IMR-90 (cell line): ENCODE data around the gene NAPB. TPM values are rescaled to one million over a fixed set of nuclear protein-coding genes. Genes with fewer than 3 reads are reported as not detected.

ENCODE experiments used
- ATAC-seq: fragments of 200-7000 bp; cut with Tn5 transposase; 2 replicates; pipeline ENCODE4 v1.9.1; 2020; ENCODE audit warnings: low read depth, mild to moderate bottlenecking, moderate library complexity
- BruUV-seq: library from RNA; stranded (reverse); fragments of 400-500 nt; replicated peaks from 2 replicates; lab custom pipeline; 2021; lab: Mats Ljungman, UMichigan
- CTCF ChIA-PET: fragments of 300-600 bp; formaldehyde crosslinking; extraction: SDS; loops from one replicate; lab custom pipeline; 2021; ENCODE audit warnings: antibody characterized with exemption; lab: Yijun Ruan, JAX
- POLR2A ChIA-PET: fragments of 300-600 bp; sonication (Branson Sonifier 250); formaldehyde crosslinking; loops from one replicate; lab custom pipeline; 2022; ENCODE audit warnings: antibody characterized with exemption; ENCODE audit not compliant: unreplicated experiment; lab: Charles Lee
- DNase-seq: peaks from one replicate; pipeline ENCODE4 v3.0.0; 2013
- H2AFZ ChIP-seq: replicated peaks from 2 replicates; pipeline ENCODE3; 2013; ENCODE audit warnings: low read length, mild to moderate bottlenecking; ENCODE audit not compliant: poor library complexity
- H2AK5ac ChIP-seq: 2 replicates; pipeline ENCODE4 v1.6.1; 2013; ENCODE audit warnings: low read depth, low read length, inconsistent platforms
- H2AK9ac ChIP-seq: replicated peaks from 2 replicates; pipeline ENCODE3; 2013; ENCODE audit warnings: mild to moderate bottlenecking, low read depth, low read length, moderate library complexity; ENCODE audit not compliant: poor library complexity
- H2BK120ac ChIP-seq: 2 replicates; pipeline ENCODE4 v1.6.1; 2013; ENCODE audit warnings: low read depth, low read length, inconsistent platforms
- H2BK15ac ChIP-seq: 3 replicates; pipeline ENCODE4 v1.6.1; 2013; ENCODE audit warnings: low read depth, low read length, inconsistent platforms
- H2BK20ac ChIP-seq: 2 replicates; pipeline ENCODE4 v1.6.1; 2013; ENCODE audit warnings: low read depth, mild to moderate bottlenecking, inconsistent platforms, low read length, moderate library complexity
- H2BK5ac ChIP-seq: 2 replicates; pipeline ENCODE4 v1.6.1; 2013; ENCODE audit warnings: mild to moderate bottlenecking, low read depth, low read length, inconsistent platforms; ENCODE audit not compliant: poor library complexity, severe bottlenecking
- H3K14ac ChIP-seq: replicated peaks from 2 replicates; pipeline ENCODE4 v1.6.1; 2013; ENCODE audit warnings: low read depth, low read length, inconsistent platforms
- H3K18ac ChIP-seq: 2 replicates; pipeline ENCODE4 v1.6.1; 2013; ENCODE audit warnings: low read depth, low read length, control low read depth
- H3K23ac ChIP-seq: 2 replicates; pipeline ENCODE4 v1.6.1; 2013; ENCODE audit warnings: low read depth, low read length, inconsistent platforms
- H3K27ac ChIP-seq: 2 replicates; pipeline ENCODE4 v1.5.1; 2013; ENCODE audit warnings: mild to moderate bottlenecking, control low read depth, low read length; ENCODE audit not compliant: insufficient read depth
- H3K27me3 ChIP-seq: 2 replicates; pipeline ENCODE4 v1.6.1; 2013; ENCODE audit warnings: low read length; ENCODE audit not compliant: control insufficient read depth, insufficient read depth
- H3K36me3 ChIP-seq: 2 replicates; pipeline ENCODE4 v1.6.1; 2013; ENCODE audit warnings: low read length, mixed read lengths; ENCODE audit not compliant: control insufficient read depth, insufficient read depth
- H3K4ac ChIP-seq: 2 replicates; pipeline ENCODE4 v1.6.1; 2013; ENCODE audit warnings: low read depth, low read length, inconsistent platforms
- H3K4me1 ChIP-seq: 2 replicates; pipeline ENCODE4 v1.6.1; 2013; ENCODE audit warnings: low read length, mixed read lengths; ENCODE audit not compliant: control insufficient read depth, insufficient read depth
- H3K4me2 ChIP-seq: 2 replicates; pipeline ENCODE4 v1.6.1; 2013; ENCODE audit warnings: low read depth, mild to moderate bottlenecking, control low read depth, low read length, moderate library complexity
- H3K4me3 ChIP-seq: 2 replicates; pipeline ENCODE4 v1.5.1; 2013; ENCODE audit warnings: low read depth, mild to moderate bottlenecking, control low read depth, low read length, moderate library complexity; ENCODE audit not compliant: insufficient read depth
- H3K56ac ChIP-seq: 2 replicates; pipeline ENCODE4 v1.6.1; 2013; ENCODE audit warnings: low read length, inconsistent platforms; ENCODE audit not compliant: insufficient read depth; ENCODE audit errors: extremely low read depth
- H3K79me1 ChIP-seq, 2 experiments: 2 replicates each; pipeline ENCODE4 v1.6.1; 2013; ENCODE audit warnings: low read length in 2 of 2, inconsistent platforms in 1 of 2, low read depth in 1 of 2
- H3K9ac ChIP-seq: 2 replicates; pipeline ENCODE4 v1.6.1; 2013; ENCODE audit warnings: low read depth, low read length, control low read depth
- H3K9me1 ChIP-seq: 2 replicates; pipeline ENCODE4 v1.6.1; 2013; ENCODE audit warnings: low read length, inconsistent platforms; ENCODE audit not compliant: insufficient read depth
- H3K9me3 ChIP-seq: 2 replicates; pipeline ENCODE4 v1.6.1; 2013; ENCODE audit warnings: low read length; ENCODE audit not compliant: control insufficient read depth, insufficient read depth
- H4K20me1 ChIP-seq: 2 replicates; pipeline ENCODE4 v1.6.1; 2013; ENCODE audit warnings: low read length, inconsistent platforms; ENCODE audit not compliant: insufficient read depth
- H4K5ac ChIP-seq: 2 replicates; pipeline ENCODE4 v1.6.1; 2013; ENCODE audit warnings: mild to moderate bottlenecking, low read depth, low read length, control low read depth
- H4K8ac ChIP-seq, 2 experiments: 2 replicates each; pipeline ENCODE4 v1.6.1; 2013; ENCODE audit warnings: low read depth in 2 of 2, low read length in 2 of 2, control low read depth in 1 of 2, inconsistent platforms in 1 of 2
- H4K91ac ChIP-seq: 2 replicates; pipeline ENCODE4 v1.6.1; 2013; ENCODE audit warnings: low read depth, low read length, inconsistent platforms; ENCODE audit not compliant: insufficient read depth
- BHLHE40 ChIP-seq: fragments of 150-350 bp; IDR thresholded peaks from 2 replicates; pipeline ENCODE4 v1.6.1; 2016; ENCODE audit warnings: mild to moderate bottlenecking, low read depth, low read length
- CEBPB ChIP-seq: IDR thresholded peaks from 2 replicates; pipeline ENCODE4 v1.6.1; 2012; ENCODE audit warnings: low read depth, low read length, improper control_type of control experiment
- CHD1 ChIP-seq: IDR thresholded peaks from 2 replicates; pipeline ENCODE4 v1.6.1; 2012; ENCODE audit warnings: low read depth, low read length, improper control_type of control experiment
- CTCF ChIP-seq: conservative IDR thresholded peaks from 2 replicates; pipeline ENCODE4 v1.5.1; 2012; ENCODE audit warnings: mild to moderate bottlenecking, low read depth, low read length, improper control_type of control experiment
- ELK1 ChIP-seq: fragments of 150-350 bp; IDR thresholded peaks from 2 replicates; pipeline ENCODE4 v1.6.1; 2016; ENCODE audit warnings: low read depth, mild to moderate bottlenecking, low read length, moderate library complexity, borderline replicate concordance
- FOS ChIP-seq: fragments of 150-350 bp; IDR thresholded peaks from 2 replicates; pipeline ENCODE4 v1.6.1; 2016; ENCODE audit warnings: low read depth, low read length
- MAFK ChIP-seq: IDR thresholded peaks from 2 replicates; pipeline ENCODE4 v1.6.1; 2012; ENCODE audit warnings: low read depth, low read length, improper control_type of control experiment
- MAZ ChIP-seq: IDR thresholded peaks from 2 replicates; pipeline ENCODE4 v1.6.1; 2012; ENCODE audit warnings: low read depth, mild to moderate bottlenecking, low read length, improper control_type of control experiment, moderate library complexity, borderline replicate concordance
- MXI1 ChIP-seq: IDR thresholded peaks from 2 replicates; pipeline ENCODE4 v1.6.1; 2012; ENCODE audit warnings: low read depth, mild to moderate bottlenecking, low read length, moderate library complexity, borderline replicate concordance
- NFE2L2 ChIP-seq: fragments of 150-350 bp; IDR thresholded peaks from 2 replicates; pipeline ENCODE4 v1.6.1; 2016; ENCODE audit warnings: low read depth, mild to moderate bottlenecking, low read length
- POLR2A ChIP-seq: IDR thresholded peaks from 2 replicates; pipeline ENCODE4 v1.6.1; 2012; ENCODE audit warnings: mild to moderate bottlenecking, low read depth, low read length
- RAD21 ChIP-seq: IDR thresholded peaks from 2 replicates; pipeline ENCODE4 v1.6.1; 2012; ENCODE audit warnings: low read length, improper control_type of control experiment
- RCOR1 ChIP-seq: IDR thresholded peaks from 2 replicates; pipeline ENCODE4 v1.6.1; 2012; ENCODE audit warnings: mild to moderate bottlenecking, low read length, improper control_type of control experiment; ENCODE audit not compliant: insufficient replicate concordance
- RFX5 ChIP-seq: IDR thresholded peaks from 2 replicates; pipeline ENCODE4 v1.8.0; 2012; ENCODE audit warnings: low read depth, mild to moderate bottlenecking, low read length, moderate library complexity
- SMC3 ChIP-seq: fragments of 150-350 bp; IDR thresholded peaks from 2 replicates; pipeline ENCODE4 v1.6.1; 2016; ENCODE audit warnings: low read depth, mild to moderate bottlenecking, antibody characterized with exemption, low read length, moderate library complexity
- USF2 ChIP-seq: fragments of 150-350 bp; IDR thresholded peaks from 2 replicates; pipeline ENCODE4 v1.6.1; 2017; ENCODE audit warnings: mild to moderate bottlenecking, antibody characterized with exemption, low read length, low read depth
- WGBS, 2 experiments: methylation state at CpG; one replicate each; pipeline versions ENCODE4 v1.1.5 to v1.1.7; 2013; ENCODE audit warnings: missing lambda C conversion rate in 2 of 2; ENCODE audit not compliant: insufficient read length in 1 of 2; ENCODE audit errors: extremely low coverage in 2 of 2; 5-methylcytosine and 5-hydroxymethylcytosine counted together
- dilution Hi-C: fragments of 300-500 bp; cut with HindIII; formaldehyde crosslinking; loops from one replicate; pipeline ENCODE4 v1.14.3; 2018; ENCODE audit warnings: low sequenced_read_pairs; ENCODE audit not compliant: unreplicated experiment
- in situ Hi-C: fragments of 300-500 bp; cut with MboI; formaldehyde crosslinking; loops from 3 replicates; pipeline ENCODE4 v1.14.3; 2019; ENCODE audit warnings: low sequenced_read_pairs, inconsistent platforms, mixed read lengths
- intact Hi-C: fragments of 100-400 bp; cut with micrococcal nuclease; formaldehyde crosslinking; loops from 2 replicates; pipeline ENCODE4 v1.10.0; 2022
- polyA plus RNA-seq, 3 experiments: library from polyadenylated mRNA; depleted of rRNA; stranded (reverse); fragments of >200 nt; gene quantifications; 2 replicates each; pipeline ENCODE4 v1.2.3, GENCODE V29; 2012; ENCODE audit warnings: low replicate concordance in 1 of 3
- total RNA-seq: library from RNA; depleted of rRNA; stranded (reverse); fragments of >200 nt; gene quantifications from 2 replicates; pipeline ENCODE4 v1.2.3, GENCODE V29; 2012

Gene NAPB
- total and polyA plus RNA-seq, 2 of the 4 experiments (the other 2 are of a cell fraction), result 4.4 to 5.2 TPM

GRCh38 chr20:23436681-23437080 lies 15.4 kb upstream of the NAPB start:
- no peaks in the 10 kb centered on the region for H3K9me3 ChIP-seq
- no peak overlapping the region for H3K4me3 ChIP-seq
- H3K79me1 ChIP-seq, result no peaks in the 10 kb centered on the region
- peaks cover 10% of the 10 kb centered on the region for H3K27me3 ChIP-seq
- H2BK120ac ChIP-seq, result no peak overlapping the region
- H2BK15ac ChIP-seq, result no peak overlapping the region
- ChIA-PET CTCF (interaction anchor here (0.6 kb wide), 1 partner anchor 10 kb away, joined by 5 read pairs; no protein-coding TSS in a partner anchor), POLR2A (no interaction called here)
- H2AK5ac ChIP-seq, result no peak overlapping the region
- no peak overlapping the region for H3K56ac ChIP-seq
- H3K9me1 ChIP-seq, result no peaks in the 10 kb centered on the region
- H3K36me3 ChIP-seq, result no peaks in the 10 kb centered on the region
- H3K4ac ChIP-seq, result no peak overlapping the region
- dilution Hi-C loops, result no loop called here
- BruUV-seq, result no TSS peak
- intact Hi-C loops, result no loop called here
- no peak overlapping the region for H4K5ac ChIP-seq
- peak overlapping the region; percentile 40 for H2AFZ ChIP-seq
- no peaks in the 10 kb centered on the region for H3K4me1 ChIP-seq
- DNase-seq, result no peak
- no peak overlapping the region for H3K27ac ChIP-seq
- no peak overlapping the region for H4K91ac ChIP-seq
- H4K8ac ChIP-seq, result peak overlapping the region; percentile 25 to 26; a peak in 1 of 4 replicates
- no peak overlapping the region for H3K23ac ChIP-seq
- H2BK5ac ChIP-seq, result no peak overlapping the region
- in situ Hi-C loops, result no loop called here
- H3K9ac ChIP-seq, result no peak overlapping the region
- ATAC-seq, result 0 out of 2 replicates have a peak, but pooled peaks have one; percentile 29
- H3K18ac ChIP-seq, result no peak overlapping the region
- no peak overlapping the region for H3K4me2 ChIP-seq
- no peak overlapping the region for H2BK20ac ChIP-seq
- WGBS, 2 experiments, result 100% methylated on average over 1 of the region's 3 CpGs; no CpG with 5 or more reads in 1 of the 2 experiments
- no peak overlapping the region for H2AK9ac ChIP-seq
- TF ChIP-seq FOS (no peak), BHLHE40 (no peak), RCOR1 (no peak), NFE2L2 (no peak), MAFK (no peak), MXI1 (no peak), RFX5 (no peak), USF2 (no peak), SMC3 (no peak), CHD1 (no peak), POLR2A (no peak), CEBPB (no peak), ELK1 (no peak), RAD21 (no peak), MAZ (no peak), CTCF (no peak)
- no peak overlapping the region for H3K14ac ChIP-seq
- no peaks in the 10 kb centered on the region for H4K20me1 ChIP-seq
